Esophagus squamous epithelium (tissue), 5 donors: Measurements from ENCODE around the gene E4F1. TPM values are rescaled to one million over a fixed set of nuclear protein-coding genes. Genes with fewer than 3 reads are reported as not detected.

Experiments used
- DNase-seq: peaks from one replicate; lab custom pipeline; 2025; lab: John Stamatoyannopoulos, UW
- H3K27ac ChIP-seq, 4 donors: fragments of 200-600 bp; sonication (generic); one replicate each; pipeline ENCODE4 v1.5.1; 2016 to 2019; ENCODE audit warnings: mild to moderate bottlenecking in 1 of 4
- H3K27me3 ChIP-seq, 4 donors: fragments of 200-600 bp; sonication (generic); 1 replicate in 3 of 4; 2 replicates in 1 of 4; pipeline versions ENCODE4 v1.5.1 to v1.6.0; 2017 to 2021; ENCODE audit warnings: antibody characterized with exemption in 1 of 4
- H3K36me3 ChIP-seq, 3 donors: fragments of 200-600 bp; sonication (generic); one replicate each; pipeline ENCODE4 v1.5.1; 2016 to 2019
- H3K4me1 ChIP-seq, 3 donors: fragments of 200-600 bp; sonication (generic); one replicate each; pipeline ENCODE4 v1.5.1; 2017 to 2019
- H3K4me3 ChIP-seq, 4 donors: fragments of 200-600 bp; sonication (generic); 1 replicate in 3 of 4; 2 replicates in 1 of 4; pipeline ENCODE4 v1.5.1; 2016 to 2019; ENCODE audit warnings: mild to moderate bottlenecking in 2 of 4, moderate library complexity in 1 of 4
- H3K9me3 ChIP-seq, 3 donors: fragments of 200-600 bp; sonication (generic); one replicate each; pipeline ENCODE4 v1.5.1; 2016 to 2019
- CTCF ChIP-seq, 6 experiments: fragments of 450-650 bp in 4 of 6; fragments of 200-600 bp in 2 of 6; sonication (generic) in 2 of 6; IDR thresholded peaks; one replicate each; pipeline ENCODE4 v1.5.1; 2016 to 2019; ENCODE audit warnings: antibody characterized with exemption in 6 of 6, mild to moderate bottlenecking in 4 of 6, moderate library complexity in 4 of 6
- POLR2A ChIP-seq, 4 donors: fragments of 450-650 bp; IDR thresholded peaks; one replicate each; pipeline ENCODE4 v1.6.1; 2017; ENCODE audit warnings: antibody characterized with exemption in 4 of 4, mild to moderate bottlenecking in 4 of 4, moderate library complexity in 3 of 4
- WGBS, 2 donors: methylation state at CpG; one replicate each; pipeline ENCODE4 v1.1.5; 2018; 5-methylcytosine and 5-hydroxymethylcytosine counted together
- intact Hi-C: fragments of 100-400 bp; cut with DNase I; formaldehyde crosslinking; loops from one replicate; pipeline ENCODE4 v1.15.0; 2022
- total RNA-seq, 4 donors: library from RNA; depleted of rRNA; stranded (reverse); fragments of >200 nt; gene quantifications; one replicate each; pipeline ENCODE4 v1.1.0, GENCODE V29; 2016
- donor health status: DM: yes; HTN: yes; CAD: no.

The E4F1 gene
- total RNA-seq, 4 donors from 2014 or later: 16.8 to 25.6 (median 19.2) TPM

DNA sequence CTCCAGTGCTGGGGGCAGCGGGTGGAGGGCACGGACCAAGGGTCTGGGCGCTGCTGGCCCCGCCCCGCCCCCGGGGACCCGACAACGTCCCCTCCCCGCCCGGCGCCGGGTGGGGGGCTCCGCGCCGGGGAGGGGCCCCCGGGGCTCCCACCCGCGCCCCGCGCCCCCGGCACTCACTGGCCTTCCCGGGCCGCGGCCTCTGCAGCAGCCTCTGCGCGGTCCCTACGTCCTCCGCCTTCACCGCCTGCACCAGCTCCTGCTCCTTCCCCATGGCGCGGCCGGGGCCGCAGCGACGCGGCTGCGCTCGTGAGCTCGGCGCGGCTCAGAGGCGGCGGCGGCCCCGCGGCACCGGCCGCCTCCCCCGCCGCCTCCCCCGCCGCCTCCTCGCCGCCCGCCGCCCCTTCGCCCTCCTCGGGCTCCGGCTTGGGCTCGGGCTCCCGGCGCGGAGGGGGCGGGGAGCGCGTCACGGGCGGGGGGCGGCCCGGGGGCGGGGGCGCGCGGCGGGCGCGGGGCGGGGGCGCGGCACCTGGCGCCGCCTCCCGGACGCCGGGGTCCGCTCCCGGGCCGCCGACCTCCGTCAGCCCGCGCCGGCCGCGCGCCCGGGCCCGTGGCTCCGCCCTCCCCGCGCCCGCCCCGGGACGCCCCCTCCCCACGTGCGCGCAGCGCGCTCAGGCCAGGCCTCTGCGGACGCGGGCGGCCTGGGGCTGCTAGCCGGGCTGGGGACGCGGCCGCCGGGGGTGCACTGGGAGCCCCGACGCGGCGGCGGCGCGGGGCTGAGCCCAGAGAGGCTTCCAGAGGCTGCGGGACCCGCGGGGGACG, 27.0 kb upstream of the E4F1 start, which contains the start of gene CASKIN1:
Gene CASKIN1 (minus strand): TSS at position 444 of the 819 bp plus-strand sequence. CDS start 173 bp downstream, at position 271.
- Histone ChIP-seq H3K27me3 (peaks cover 10 to 70% (median 16%) of the 10 kb centered on the region in 4 donors), H3K4me1 (peaks cover 15 to 27% (median 20%) of the 10 kb centered on the region in 3 donors), H3K9me3 (no peaks in the 10 kb centered on the region), H3K27ac (no peak within 1 kb of the TSS), H3K36me3 (no peaks in the 10 kb centered on the region), H3K4me3 (peak within 1 kb of the TSS; percentile 32 to 73 (median 45))
- intact Hi-C loops: no loop called here
- no peak for TF ChIP-seq POLR2A (IDR thresholded peaks at IDR 0.05)
- no peak for TF ChIP-seq CTCF (IDR thresholded peaks at IDR 0.05)
- WGBS, 2 donors: no CpG with 5 or more reads among the region's 129 CpGs
- no peak for DNase-seq

GRCh38 chr16:2196981-2197511, 26.3 kb upstream of the E4F1 start:
- peaks cover 10 to 69% (median 16%) of the 10 kb centered on the region in 4 donors for H3K27me3 ChIP-seq
- no peak for DNase-seq
- no peaks in the 10 kb centered on the region for H3K9me3 ChIP-seq
- TF ChIP-seq CTCF (IDR thresholded peaks at IDR 0.05) (no peak), POLR2A (IDR thresholded peaks at IDR 0.05) (no peak)
- no peak overlapping the region for H3K27ac ChIP-seq
- H3K4me3 ChIP-seq: peak overlapping the region in 2 of 4 donors; percentile 55 to 73
- WGBS, 2 donors: 0 to 16% methylated on average over 5 to 8 of the region's 32 CpGs
- peaks cover 15 to 27% (median 20%) of the 10 kb centered on the region in 3 donors for H3K4me1 ChIP-seq
- H3K36me3 ChIP-seq: no peaks in the 10 kb centered on the region
- intact Hi-C loops: no loop called here

DNA sequence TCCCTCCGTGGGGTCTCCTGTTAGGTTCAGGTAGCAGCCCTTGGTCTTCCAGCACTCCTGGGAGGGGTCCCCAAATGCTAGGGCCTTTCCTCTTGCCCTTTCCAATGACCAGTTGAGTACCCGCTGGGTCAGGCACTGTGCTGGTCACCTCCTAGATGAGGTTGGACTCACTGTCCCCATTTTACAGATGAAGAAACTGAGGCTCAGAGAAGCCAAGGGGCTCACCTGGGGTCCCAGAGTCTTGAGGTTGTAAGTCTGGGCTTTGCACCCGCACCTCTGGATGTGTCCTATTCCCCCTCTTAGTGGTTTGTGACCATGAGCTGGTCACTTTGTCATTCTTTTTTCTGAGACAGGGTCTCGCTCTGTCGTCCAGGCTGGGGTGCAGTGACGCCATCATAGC, 25.6 kb upstream of the E4F1 start:
- peaks cover 10 to 63% (median 16%) of the 10 kb centered on the region in 4 donors for H3K27me3 ChIP-seq
- H3K4me3 ChIP-seq: no peak overlapping the region
- no peaks in the 10 kb centered on the region for H3K36me3 ChIP-seq
- H3K27ac ChIP-seq: no peak overlapping the region
- no peak for DNase-seq
- 76% methylated on average over 4 to 5 of the region's 6 CpGs for WGBS, 2 donors
- intact Hi-C loops: no loop called here
- H3K9me3 ChIP-seq: no peaks in the 10 kb centered on the region
- TF ChIP-seq POLR2A (IDR thresholded peaks at IDR 0.05) (no peak), CTCF (IDR thresholded peaks at IDR 0.05) (no peak)
- H3K4me1 ChIP-seq: peaks cover 15 to 27% (median 20%) of the 10 kb centered on the region in 3 donors

- intact Hi-C loops: no loop called here
- peaks cover 10 to 62% (median 16%) of the 10 kb centered on the region in 4 donors for H3K27me3 ChIP-seq
Measured at GRCh38 chr16:2198283-2198682, 25.1 kb upstream of the E4F1 start.

More at GRCh38 chr16:2198283-2198682, 25.1 kb upstream of the E4F1 start:
- no peak for DNase-seq
- H3K9me3 ChIP-seq: no peaks in the 10 kb centered on the region
- H3K4me1 ChIP-seq: peaks cover 15 to 27% (median 20%) of the 10 kb centered on the region in 3 donors
- no peaks in the 10 kb centered on the region for H3K36me3 ChIP-seq
- 63 to 68% methylated on average over 4 of the region's 4 CpGs for WGBS, 2 donors
- TF ChIP-seq CTCF (IDR thresholded peaks at IDR 0.05) (no peak), POLR2A (IDR thresholded peaks at IDR 0.05) (no peak)
- H3K4me3 ChIP-seq: no peak overlapping the region
- no peak overlapping the region for H3K27ac ChIP-seq
